ENCODE results near the gene RPL10A.
"Not testable (repeated sequence)": the region's sequence is repeated elsewhere in the genome, so short reads cannot be mapped to it uniquely, and the experiment has no call there.

Gene RPL10A

DNA sequence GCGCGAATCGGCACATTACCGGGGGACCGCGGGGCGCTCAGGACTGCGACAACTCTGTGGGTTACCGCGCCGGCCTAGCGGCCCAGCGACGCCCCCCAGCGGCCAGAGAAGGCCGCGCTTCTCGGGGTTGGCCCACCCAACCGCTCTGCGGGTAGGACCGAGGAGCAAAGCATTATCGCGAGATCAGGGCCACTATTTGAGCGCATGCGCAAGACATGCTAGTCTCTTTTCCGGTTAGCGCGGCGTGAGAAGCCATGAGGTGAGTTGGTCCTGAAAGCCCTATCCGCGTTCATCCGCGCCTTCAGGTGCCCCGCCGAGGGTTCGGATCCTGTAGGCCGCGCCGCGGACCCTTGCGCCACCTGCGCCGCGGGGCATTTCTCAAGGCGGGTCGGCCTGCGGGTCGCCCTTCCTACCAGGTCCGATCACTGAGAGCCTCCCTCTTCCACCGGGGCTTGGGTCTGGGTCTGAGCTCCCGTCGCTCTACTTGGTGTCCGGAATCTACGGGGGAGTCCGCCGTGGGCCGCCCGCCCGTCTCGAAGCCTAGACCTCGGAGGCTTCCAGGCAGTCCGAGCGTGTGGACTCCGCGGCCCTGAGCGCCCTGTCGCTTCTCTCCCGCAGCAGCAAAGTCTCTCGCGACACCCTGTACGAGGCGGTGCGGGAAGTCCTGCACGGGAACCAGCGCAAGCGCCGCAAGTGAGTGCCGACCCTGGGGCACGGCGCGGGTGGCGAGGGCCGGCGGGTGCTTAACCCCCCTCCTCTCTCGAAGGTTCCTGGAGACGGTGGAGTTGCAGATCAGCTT, at the start of gene RPL10A:
Gene RPL10A (plus strand): TSS at position 221 of the 799 bp plus-strand sequence. CDS start 34 bp downstream, at position 255.
- DNase-seq (ENCODE audit: low read depth in 2 of 2): peak; percentile 89 to 93

DNA sequence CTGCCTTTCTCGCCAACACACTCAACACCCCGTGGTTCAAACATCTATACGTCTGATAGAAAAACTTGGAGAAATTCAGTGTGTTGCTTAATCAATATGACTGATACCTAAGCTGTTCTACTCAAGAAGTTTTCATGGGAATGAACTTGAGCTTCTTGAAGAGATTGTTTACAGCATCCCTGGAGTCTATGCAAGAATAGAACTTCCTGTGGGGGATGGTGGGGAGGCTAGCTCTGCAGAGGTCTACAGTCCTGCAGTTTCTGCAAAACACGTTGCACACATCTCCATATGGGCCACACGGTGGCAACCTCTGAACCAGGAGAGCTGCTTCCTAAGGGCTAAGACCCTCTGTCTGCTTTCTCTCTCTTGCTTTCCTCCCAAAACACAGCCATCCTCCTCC, 48.8 kb upstream of the RPL10A start:
- no peak for DNase-seq (ENCODE audit: low read depth in 2 of 2)

DNA sequence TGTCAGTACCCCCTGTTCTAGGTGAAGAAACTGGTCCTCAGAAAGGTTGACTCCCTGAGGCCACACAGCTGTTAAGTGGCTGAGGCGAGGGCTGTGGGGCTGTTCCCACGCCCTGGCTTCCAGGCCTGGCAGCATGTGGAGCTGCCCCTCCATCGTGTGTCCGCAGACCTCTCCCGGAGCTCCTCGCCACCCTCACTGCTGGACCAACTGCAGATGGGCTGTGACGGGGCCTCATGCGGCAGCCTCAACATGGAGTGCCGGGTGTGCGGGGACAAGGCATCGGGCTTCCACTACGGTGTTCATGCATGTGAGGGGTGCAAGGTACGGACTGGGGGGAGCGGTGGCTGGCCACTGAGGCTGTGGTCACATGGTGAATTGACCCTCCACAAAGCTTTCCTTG, 48.2 kb upstream of the RPL10A start:
- no peak for DNase-seq (ENCODE audit: low read depth in 2 of 2)

DNA sequence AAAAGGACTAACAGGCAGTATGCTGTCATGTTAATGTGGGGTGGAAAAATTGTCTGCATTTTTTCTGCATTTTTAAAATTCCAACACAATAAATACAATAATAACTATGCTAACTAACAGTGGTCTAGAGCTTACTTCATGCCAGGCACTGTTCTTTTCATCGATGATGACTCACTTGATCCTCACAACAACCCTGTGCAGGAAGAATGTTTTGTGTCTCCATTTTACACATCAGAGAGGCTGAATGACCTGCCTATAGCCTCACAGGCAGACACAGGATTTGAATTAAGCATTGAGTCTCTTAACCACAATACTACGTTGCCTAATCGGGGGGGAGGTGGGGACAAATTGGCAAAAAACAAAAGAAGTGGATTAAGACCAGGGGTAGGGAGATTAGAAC, 42.9 kb upstream of the RPL10A start:
- DNase-seq (ENCODE audit: low read depth in 2 of 2): no peak

DNA sequence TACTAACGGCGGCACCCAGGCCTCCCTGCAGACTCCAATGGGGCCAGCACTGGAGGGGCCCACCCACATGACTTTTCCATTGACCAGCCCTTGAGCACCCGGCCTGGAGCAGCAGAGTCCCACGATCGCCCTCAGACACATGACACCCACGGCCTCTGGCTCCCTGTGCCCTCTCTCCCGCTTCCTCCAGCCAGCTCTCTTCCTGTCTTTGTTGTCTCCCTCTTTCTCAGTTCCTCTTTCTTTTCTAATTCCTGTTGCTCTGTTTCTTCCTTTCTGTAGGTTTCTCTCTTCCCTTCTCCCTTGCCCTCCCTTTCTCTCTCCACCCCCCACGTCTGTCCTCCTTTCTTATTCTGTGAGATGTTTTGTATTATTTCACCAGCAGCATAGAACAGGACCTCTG, 42.1 kb upstream of the RPL10A start:
- DNase-seq (ENCODE audit: low read depth in 2 of 2): no peak

DNA sequence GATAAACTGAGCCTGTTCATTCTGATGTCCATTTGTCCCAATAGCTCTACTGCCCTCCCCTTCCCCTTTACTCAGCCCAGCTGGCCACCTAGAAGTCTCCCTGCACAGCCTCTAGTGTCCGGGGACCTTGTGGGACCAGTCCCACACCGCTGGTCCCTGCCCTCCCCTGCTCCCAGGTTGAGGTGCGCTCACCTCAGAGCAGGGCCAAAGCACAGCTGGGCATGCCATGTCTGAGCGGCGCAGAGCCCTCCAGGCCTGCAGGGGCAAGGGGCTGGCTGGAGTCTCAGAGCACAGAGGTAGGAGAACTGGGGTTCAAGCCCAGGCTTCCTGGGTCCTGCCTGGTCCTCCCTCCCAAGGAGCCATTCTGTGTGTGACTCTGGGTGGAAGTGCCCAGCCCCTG, 40.8 kb upstream of the RPL10A start:
- DNase-seq (ENCODE audit: low read depth in 2 of 2): no peak

DNA sequence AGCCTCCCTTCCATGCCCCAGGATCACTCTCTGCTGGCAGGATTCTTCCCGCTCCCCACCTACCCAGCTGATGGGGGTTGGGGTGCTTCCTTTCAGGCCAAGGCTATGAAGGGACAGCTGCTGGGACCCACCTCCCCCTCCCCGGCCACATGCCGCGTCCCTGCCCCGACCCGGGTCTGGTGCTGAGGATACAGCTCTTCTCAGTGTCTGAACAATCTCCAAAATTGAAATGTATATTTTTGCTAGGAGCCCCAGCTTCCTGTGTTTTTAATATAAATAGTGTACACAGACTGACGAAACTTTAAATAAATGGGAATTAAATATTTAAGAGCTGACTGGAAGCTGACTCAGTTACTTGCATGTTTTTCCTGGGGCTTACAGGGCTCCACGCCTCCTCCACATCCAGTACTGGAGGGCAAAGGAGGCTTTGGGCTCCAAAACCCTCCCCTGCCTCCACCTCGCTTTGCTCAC, 40.3 kb upstream of the RPL10A start:
- no peak for DNase-seq (ENCODE audit: low read depth in 2 of 2)

DNA sequence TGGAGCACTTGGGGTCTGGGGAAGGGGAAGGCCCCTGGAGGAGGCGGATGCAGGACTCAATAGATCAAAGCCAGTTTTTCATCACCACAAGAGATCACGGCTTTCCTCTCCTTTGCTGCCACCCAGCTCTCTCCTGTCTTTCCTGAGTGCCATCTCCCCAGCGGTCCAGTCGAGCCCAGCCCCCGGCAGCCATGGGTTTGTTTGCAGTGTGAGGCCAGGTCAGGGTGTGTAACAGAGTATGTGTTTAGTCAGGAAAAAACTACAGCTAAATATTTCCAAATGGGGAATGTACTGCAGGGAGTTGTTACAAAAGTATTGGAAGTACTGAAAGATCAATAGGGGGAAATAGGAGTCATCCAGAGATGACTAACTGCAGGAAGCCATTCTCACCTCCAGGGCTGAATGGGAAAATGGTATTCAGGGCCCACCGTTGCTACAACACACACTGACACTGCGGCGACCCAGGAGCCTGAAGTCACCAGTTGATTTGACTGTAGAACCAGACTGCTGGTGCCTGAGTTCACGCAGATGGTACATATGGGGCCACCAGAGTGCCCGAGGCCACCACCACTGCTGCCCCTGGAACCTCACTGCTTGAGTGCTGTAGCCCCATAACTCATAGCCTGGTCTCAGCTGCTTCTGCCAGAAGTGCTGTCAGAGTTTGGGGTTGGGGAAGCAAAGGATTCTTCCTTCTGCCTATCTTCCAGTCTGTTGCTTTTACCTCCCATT, 39.6 kb upstream of the RPL10A start:
- DNase-seq (ENCODE audit: low read depth in 2 of 2): no peak

DNA sequence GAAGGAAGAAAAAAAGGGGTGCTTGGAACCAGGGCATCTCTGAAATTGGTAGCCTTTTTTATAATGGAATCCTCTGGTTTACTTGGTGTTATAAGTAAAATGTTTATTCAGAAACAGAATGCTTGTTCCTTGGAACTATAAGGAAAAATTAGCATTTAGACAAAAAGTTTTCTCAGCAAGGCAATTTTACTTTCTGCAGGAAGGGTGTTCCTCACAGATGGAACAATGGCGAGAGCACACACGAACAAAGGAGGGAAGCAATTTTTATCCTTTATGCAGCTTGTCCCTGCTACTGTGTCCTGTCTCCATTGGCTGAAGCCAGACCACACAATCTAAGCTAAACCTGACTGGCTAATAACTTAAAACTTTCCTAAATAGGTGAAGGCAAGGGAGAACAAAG, 38.7 kb upstream of the RPL10A start:
- no peak for DNase-seq (ENCODE audit: low read depth in 2 of 2)

DNA sequence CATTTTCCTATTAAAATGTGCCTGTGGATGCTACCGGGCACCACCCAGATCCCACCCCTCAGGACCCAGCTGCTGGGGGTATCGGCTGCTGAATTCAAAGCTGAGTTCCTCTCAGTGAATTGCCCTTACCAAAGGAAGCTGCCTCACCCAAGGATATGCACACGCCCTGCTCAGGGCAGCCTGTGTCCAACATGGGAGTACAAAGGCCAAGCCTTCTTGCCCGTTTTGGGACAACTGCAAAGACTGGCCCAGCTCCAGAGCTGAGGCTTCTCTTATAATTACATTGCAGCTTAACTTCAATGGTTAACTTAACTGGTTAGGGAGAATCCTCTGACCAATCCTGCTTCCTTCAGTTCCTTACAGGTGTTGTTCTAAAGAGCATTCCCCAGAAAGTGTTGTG, 35.9 kb upstream of the RPL10A start:
- DNase-seq (ENCODE audit: low read depth in 2 of 2): no peak

DNA sequence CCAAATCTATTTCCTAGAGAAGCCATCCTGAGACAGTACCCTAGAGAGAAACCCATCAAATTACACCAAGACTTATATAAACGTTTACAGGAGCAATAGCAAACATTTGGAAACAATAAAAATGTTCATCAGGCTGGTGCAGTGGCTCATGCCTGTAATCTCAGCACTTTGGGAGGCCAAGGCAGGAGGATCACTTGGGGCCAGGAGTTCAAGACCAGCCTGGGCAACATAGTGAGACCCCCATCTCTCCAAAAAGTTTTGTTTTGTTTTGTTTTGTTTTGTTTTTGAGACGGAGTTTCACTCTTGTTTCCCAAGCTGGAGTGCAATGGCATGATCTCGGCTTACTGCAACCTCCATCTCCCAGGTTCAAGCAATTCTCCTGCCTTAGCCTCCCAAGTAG, 35.5 kb upstream of the RPL10A start:
- DNase-seq (ENCODE audit: low read depth in 2 of 2): not testable (repeated sequence)

DNA sequence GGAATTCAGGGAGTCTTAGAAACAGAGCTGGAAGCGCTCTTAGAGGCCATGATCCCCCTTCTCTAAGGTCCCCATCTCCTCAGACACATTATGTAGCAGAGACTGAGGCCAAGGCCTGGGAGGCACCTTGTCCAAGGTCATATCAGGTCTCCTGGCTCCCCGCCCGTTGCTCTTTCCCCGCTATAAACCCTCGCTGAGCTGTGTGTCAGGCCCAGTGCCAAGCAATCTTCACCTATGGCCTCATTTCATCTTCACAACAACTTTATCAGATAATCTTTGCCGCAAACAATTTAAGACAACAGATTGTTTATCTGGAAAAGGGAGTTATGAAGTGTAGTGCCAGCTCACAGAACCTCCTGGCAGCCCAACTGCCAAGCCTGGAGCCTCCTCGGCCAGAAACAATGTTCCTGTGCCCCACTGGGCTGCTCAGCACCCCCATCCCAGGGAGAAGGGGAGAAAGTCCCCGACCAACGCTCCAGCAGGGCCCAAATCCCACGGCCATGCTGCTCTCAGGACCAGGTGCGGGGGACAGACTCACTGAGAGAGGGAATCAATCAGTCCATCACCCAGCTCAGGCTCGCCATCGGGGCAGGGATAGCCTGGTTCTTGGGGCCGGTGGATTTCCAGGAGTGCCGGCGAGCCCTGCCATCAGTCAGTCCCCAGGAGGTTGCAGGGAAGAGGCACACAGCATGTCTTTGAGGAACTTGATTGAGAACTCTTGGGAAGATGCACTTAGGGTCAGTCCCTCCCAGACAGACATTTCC, 32.9 kb upstream of the RPL10A start:
- DNase-seq (ENCODE audit: low read depth in 2 of 2): no peak

DNA sequence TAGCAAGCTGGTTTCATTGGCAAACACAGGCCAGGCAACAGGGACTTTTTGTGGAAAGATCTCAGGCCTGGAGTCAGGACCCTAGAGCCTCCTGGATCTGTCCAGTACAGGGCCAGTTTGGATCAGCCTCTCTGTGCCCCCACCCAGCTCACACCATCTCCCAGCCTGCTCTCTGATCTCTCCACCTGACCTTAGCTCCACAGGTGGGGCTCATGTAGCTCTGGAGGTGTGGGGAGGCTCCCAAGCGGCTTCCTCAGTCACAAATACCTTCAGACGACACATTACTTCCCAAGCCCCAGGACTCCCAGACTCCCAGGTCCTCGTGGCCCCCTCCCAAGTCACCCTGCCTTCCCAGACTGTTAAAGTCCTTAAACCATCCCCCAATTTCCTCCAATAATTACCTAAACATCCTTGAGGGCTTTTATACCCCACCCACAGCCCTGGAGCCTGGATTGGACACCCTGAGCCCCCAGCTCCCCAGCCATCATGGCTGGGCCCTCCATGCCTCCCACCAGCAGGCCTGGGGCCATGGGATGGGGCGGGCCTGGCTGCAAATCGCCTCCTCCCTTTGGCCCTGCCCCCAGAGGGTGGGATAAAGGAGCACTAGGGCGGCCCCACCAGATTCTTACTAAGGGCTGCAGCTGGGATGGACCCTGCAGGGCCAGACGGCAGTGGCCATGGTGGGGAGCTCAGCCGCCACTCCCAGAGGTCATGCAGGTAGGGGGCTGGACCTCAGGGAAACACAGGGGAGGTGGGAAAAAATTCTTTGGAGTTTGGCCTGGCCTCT, 31.9 kb upstream of the RPL10A start:
- no peak for DNase-seq (ENCODE audit: low read depth in 2 of 2)

DNA sequence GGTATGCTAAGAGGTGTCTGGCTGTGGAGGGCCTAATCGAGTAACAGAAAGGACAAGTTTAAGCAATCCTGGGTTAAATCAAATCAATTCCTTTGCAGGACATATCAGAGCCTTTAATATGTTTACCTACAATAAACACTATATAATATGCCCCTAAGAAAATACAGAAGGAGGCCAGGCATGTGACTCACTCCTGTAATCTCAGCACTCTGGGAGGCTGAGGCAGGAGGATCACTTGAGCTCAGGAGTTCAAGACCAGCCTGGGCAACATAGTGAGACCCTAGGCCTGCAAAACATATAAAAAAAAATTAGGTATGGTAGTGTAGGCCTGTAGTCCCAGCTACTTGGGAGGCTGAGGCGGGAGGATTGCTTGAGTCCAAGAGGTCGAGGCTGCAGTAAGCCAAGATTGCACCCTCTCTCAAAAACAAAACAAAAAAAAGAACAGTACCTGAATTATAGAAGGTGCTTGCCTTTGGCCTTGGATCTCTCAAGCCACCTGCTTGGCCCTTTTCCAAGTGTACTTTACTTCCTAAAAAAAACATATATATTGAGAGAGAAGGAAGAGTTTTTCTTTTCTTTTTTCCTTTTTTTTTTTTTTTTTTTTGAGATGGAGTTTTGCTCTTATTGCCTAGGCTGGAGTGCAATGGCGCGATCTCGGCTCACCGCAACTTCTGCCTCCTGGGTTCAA, 29.7 kb upstream of the RPL10A start:
- DNase-seq (ENCODE audit: low read depth in 2 of 2): not testable (repeated sequence)

DNA sequence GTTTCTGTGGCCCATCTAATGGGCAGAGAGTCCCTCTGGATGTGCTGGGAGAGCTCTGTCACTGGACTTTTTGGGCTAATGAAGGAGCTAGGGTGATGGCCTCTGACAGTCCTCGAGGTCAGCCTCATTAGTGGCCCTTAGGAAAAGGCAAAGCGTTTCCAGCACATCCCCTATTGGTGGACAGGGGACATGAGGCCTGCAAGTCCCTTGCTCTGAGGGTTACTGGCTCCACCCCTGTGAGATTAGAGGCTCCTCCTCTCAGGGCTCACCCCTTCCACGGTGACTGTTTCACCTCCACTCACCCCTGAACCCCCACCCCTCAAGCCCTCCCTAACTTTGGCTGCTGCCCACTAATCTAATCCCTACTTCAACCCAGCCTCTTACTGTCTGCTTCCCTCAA, 28.9 kb upstream of the RPL10A start:
- DNase-seq (ENCODE audit: low read depth in 2 of 2): no peak

DNA sequence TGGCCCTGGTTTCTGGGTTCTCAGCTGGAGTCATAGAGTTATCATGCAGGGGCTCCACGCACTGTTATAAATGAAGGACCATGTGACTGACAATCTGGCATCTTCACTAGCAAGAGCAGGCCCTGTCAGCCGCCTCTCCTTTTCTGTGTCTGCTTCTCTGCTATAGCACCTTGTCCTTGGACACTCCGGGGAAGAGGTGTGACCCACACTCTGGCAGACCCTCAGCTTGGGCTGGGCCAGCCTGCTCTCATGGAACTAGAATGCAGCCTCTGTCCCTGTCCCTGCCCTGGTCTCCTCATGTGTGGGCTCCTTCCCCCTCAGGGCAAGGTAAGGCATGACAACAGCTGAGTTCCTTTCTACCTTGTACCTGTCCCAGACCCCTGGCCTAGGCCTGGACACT, 27.0 kb upstream of the RPL10A start:
- DNase-seq (ENCODE audit: low read depth in 2 of 2): no peak

DNA sequence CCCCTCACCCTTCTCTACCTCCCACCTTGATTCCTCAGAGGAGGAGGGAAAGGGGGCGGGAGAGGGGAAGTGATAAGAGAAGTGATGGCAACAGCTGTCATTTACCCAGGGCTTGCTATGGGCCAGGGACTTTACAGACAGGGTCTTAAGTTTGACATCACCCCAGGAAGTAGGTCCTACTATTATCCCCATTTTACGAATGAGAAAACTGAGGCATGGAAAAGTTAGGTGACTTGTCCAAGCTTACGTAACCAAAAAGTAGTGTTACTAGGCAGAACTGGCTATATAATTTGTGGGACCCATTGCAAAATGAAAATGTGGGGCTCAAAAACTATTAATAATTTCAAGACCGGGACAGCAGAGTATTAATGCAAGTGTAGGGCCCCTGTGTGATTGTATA, 26.6 kb upstream of the RPL10A start:
- DNase-seq (ENCODE audit: low read depth in 2 of 2): no peak

DNA sequence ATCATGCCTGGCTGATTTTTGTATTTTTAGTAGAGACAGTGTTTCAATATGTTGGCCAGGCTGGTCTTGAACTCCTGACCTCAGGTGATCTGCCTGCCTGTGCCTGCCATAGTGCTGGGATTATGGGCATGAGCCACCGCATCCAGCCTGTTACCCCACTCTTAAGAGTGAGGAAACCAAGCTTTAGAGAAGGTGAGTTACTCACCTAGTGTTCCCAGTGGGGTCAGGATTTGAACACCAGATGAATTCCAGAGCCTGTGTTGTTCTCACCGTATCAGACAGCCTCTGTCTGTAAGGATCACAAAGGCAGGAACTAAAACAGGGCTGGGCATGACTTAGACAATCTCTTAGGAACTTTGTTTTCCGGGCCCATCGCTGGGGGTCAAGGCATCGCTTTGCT, 25.5 kb upstream of the RPL10A start:
- no peak for DNase-seq (ENCODE audit: low read depth in 2 of 2)

DNA sequence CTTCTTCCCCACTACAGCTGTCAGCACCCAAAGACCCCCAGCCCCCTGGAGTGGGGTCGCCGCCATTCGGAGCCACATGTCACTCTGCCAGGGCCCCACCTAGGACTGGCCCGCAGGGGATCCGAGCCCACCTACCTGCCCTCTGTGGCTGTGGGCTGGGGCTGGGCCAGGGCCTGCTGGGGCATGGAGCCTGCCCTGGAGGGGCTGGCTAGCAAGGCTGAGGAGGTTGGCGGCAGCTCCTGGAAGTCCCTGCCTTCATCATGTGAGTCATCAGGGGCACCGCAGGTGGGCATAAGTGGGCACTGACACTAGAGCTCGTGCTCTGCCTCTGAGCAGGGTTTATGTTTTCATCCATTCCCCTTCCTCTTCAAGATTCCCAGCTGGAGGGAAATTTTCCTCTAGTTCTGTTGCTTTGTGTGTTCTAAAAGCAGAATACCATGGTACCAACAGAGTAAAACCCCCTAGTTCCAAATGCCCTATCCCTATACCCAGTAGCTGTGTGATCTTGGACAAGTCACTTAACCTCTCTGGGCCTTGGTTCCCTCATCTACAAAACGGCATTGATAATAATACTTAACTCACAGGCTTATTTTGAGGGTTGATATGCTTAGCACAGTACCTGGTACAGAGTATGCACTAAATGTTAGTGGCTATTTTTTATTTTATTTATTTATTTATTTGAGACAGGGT, 24.7 kb upstream of the RPL10A start:
- no peak for DNase-seq (ENCODE audit: low read depth in 2 of 2)

DNA sequence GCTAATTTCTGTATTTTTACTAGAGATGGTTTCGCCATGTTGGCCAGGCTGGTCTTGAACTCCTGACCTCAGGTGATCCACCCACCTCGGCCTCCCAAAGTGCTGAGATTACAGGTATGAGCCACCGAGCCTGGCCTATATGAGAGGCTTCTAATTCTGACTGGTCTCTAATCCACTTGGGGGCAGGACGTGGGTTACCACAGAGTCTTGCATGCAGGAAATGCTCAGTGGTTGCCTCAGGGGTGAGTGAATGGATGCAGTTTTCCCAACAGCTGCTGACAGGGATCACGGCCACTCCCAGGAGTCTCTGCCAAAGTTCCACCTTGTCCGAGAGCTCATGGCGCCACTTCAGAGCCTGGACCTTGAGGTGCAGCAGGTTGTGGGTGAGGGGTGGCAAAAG, 22.5 kb upstream of the RPL10A start:
- DNase-seq (ENCODE audit: low read depth in 2 of 2): no peak

All from stimulated activated CD8-positive, alpha-beta memory T cell treated with anti-CD3 and anti-CD28 coated beads, Interleukin-2, amount 100 ng/mL, for 48 hours (primary cell).